Hepatocyte (in vitro differentiated cells): ENCODE results near the gene SOAT2. TPM values are rescaled to one million over a fixed set of nuclear protein-coding genes. Genes with fewer than 3 reads are reported as not detected.

Experiments
- DNase-seq: peaks from one replicate; pipeline ENCODE4 v3.0.0-alpha.2; 2016; ENCODE audit warnings: low spot score
- H2AFZ ChIP-seq: fragments of 200-600 bp; sonication (generic); 2 replicates; pipeline ENCODE4 v1.6.0; 2016; ENCODE audit warnings: antibody characterized with exemption, mild to moderate bottlenecking
- H3K27ac ChIP-seq: fragments of 200-600 bp; sonication (generic); 2 replicates; pipeline ENCODE4 v1.5.1; 2016; ENCODE audit warnings: mild to moderate bottlenecking
- H3K27me3 ChIP-seq: fragments of 200-600 bp; sonication (generic); 2 replicates; pipeline ENCODE4 v1.6.1; 2016
- H3K36me3 ChIP-seq: fragments of 200-600 bp; sonication (generic); replicated peaks from 2 replicates; pipeline ENCODE4 v1.5.1; 2016; ENCODE audit warnings: low read depth; ENCODE audit not compliant: insufficient read depth
- H3K4me1 ChIP-seq: fragments of 200-600 bp; sonication (generic); 2 replicates; pipeline ENCODE4 v1.5.1; 2016; ENCODE audit warnings: mild to moderate bottlenecking, moderate library complexity; ENCODE audit not compliant: insufficient read depth
- H3K4me2 ChIP-seq: fragments of 200-600 bp; sonication (generic); 2 replicates; pipeline ENCODE4 v1.6.0; 2016
- H3K4me3 ChIP-seq: fragments of 200-600 bp; sonication (generic); 2 replicates; pipeline ENCODE4 v1.5.1; 2016; ENCODE audit warnings: mild to moderate bottlenecking
- H3K79me2 ChIP-seq: fragments of 200-600 bp; sonication (generic); 2 replicates; pipeline ENCODE4 v1.6.0; 2017; ENCODE audit warnings: mild to moderate bottlenecking
- H3K9me2 ChIP-seq: fragments of 200-600 bp; sonication (generic); replicated peaks from 2 replicates; pipeline ENCODE4 v1.6.0; 2017; ENCODE audit warnings: mild to moderate bottlenecking; ENCODE audit not compliant: insufficient read depth
- H3K9me3 ChIP-seq: fragments of 200-600 bp; sonication (generic); 2 replicates; pipeline ENCODE4 v1.5.1; 2016; ENCODE audit warnings: low read depth, mild to moderate bottlenecking
- H4K20me1 ChIP-seq: fragments of 200-600 bp; sonication (generic); 2 replicates; pipeline ENCODE4 v1.6.0; 2016; ENCODE audit warnings: mild to moderate bottlenecking; ENCODE audit not compliant: insufficient read depth, poor library complexity, severe bottlenecking
- CTCF ChIP-seq: fragments of 200-600 bp; sonication (generic); IDR thresholded peaks from 2 replicates; pipeline ENCODE4 v1.5.1; 2016; ENCODE audit warnings: antibody characterized with exemption, mild to moderate bottlenecking; ENCODE audit not compliant: poor library complexity
- EZH2 ChIP-seq: fragments of 200-600 bp; sonication (generic); IDR thresholded peaks from 2 replicates; pipeline ENCODE4 v1.6.1; 2016; ENCODE audit warnings: antibody characterized with exemption, mild to moderate bottlenecking, borderline replicate concordance
- EZH2phosphoT487 ChIP-seq: fragments of 200-600 bp; sonication (generic); IDR thresholded peaks from one replicate; pipeline ENCODE4 v1.6.1; 2018; ENCODE audit warnings: antibody characterized with exemption, mild to moderate bottlenecking, low read depth, moderate library complexity; ENCODE audit not compliant: unreplicated experiment, severe bottlenecking
- WGBS: methylation state at CpG from one replicate; pipeline ENCODE4 v1.1.6; 2016; ENCODE audit warnings: low lambda C conversion rate; ENCODE audit errors: missing lambda C conversion rate; 5-methylcytosine and 5-hydroxymethylcytosine counted together
- polyA plus RNA-seq: library from polyadenylated mRNA; unstranded; fragments of >200 nt; fragmentation: Nextera tagmentation; extraction: Ambion mirVana; gene quantifications from 2 replicates; pipeline ENCODE4 v1.2.1, GENCODE V29; 2016
- total RNA-seq: library from RNA; depleted of rRNA; stranded (reverse); fragments of >200 nt; gene quantifications from 2 replicates; pipeline ENCODE4 v1.2.3, GENCODE V29; 2014

The SOAT2 gene
- total and polyA plus RNA-seq, 2 experiments from 2014 or later, result 21.8 to 29.4 TPM

GRCh38 chr12:53058674-53059433 lies 44.4 kb upstream of the SOAT2 start:
- no peak for TF ChIP-seq EZH2
- H3K27ac ChIP-seq, result no peak overlapping the region
- H3K4me3 ChIP-seq, result no peak overlapping the region
- H3K4me2 ChIP-seq, result no peak overlapping the region
- no peaks in the 10 kb centered on the region for H3K36me3 ChIP-seq
- H2AFZ ChIP-seq, result no peak overlapping the region
- H3K79me2 ChIP-seq, result no peaks in the 10 kb centered on the region
- H3K27me3 ChIP-seq, result no peaks in the 10 kb centered on the region
- no peak for DNase-seq
- H3K4me1 ChIP-seq, result peaks cover 4% of the 10 kb centered on the region
- whole genome bisulfite sequencing, result 87% methylated on average over 27 of the region's 35 CpGs
- H4K20me1 ChIP-seq, result no peaks in the 10 kb centered on the region
- H3K9me2 ChIP-seq, result no peaks in the 10 kb centered on the region
- H3K9me3 ChIP-seq, result no peaks in the 10 kb centered on the region

GRCh38 chr12:53059434-53060063 lies 43.7 kb upstream of the SOAT2 start:
- H3K4me1 ChIP-seq, result peaks cover 4% of the 10 kb centered on the region
- WGBS, result 97% methylated on average over 23 of the region's 24 CpGs
- TF ChIP-seq EZH2phosphoT487 (no peak), CTCF (no peak), EZH2 (no peak)

GRCh38 chr12:53060064-53060720 lies 43.1 kb upstream of the SOAT2 start:
- no peak for DNase-seq
- Histone ChIP-seq H3K36me3 (no peaks in the 10 kb centered on the region), H3K4me2 (no peak overlapping the region), H3K9me3 (no peaks in the 10 kb centered on the region), H3K27me3 (no peaks in the 10 kb centered on the region), H3K4me1 (peaks cover 4% of the 10 kb centered on the region), H4K20me1 (no peaks in the 10 kb centered on the region), H3K9me2 (no peaks in the 10 kb centered on the region), H3K27ac (no peak overlapping the region), H3K4me3 (no peak overlapping the region), H2AFZ (no peak overlapping the region), H3K79me2 (no peaks in the 10 kb centered on the region)
- TF ChIP-seq EZH2phosphoT487, result no peak
- no peak for TF ChIP-seq CTCF
- TF ChIP-seq EZH2, result no peak
- 94% methylated on average over 17 of the region's 17 CpGs for WGBS

More at GRCh38 chr12:53059434-53060063, 43.7 kb upstream of the SOAT2 start:
- no peaks in the 10 kb centered on the region for H3K27me3 ChIP-seq
- H3K36me3 ChIP-seq, result no peaks in the 10 kb centered on the region
- no peak overlapping the region for H2AFZ ChIP-seq
- H3K79me2 ChIP-seq, result no peaks in the 10 kb centered on the region
- H3K27ac ChIP-seq, result no peak overlapping the region
- H4K20me1 ChIP-seq, result no peaks in the 10 kb centered on the region
- H3K9me3 ChIP-seq, result no peaks in the 10 kb centered on the region
- DNase-seq, result no peak
- no peak overlapping the region for H3K4me2 ChIP-seq
- H3K9me2 ChIP-seq, result no peaks in the 10 kb centered on the region
- no peak overlapping the region for H3K4me3 ChIP-seq

- H4K20me1 ChIP-seq, result no peaks in the 10 kb centered on the region
- H3K79me2 ChIP-seq, result no peaks in the 10 kb centered on the region
- H2AFZ ChIP-seq, result no peak overlapping the region
- no peaks in the 10 kb centered on the region for H3K9me2 ChIP-seq
- H3K9me3 ChIP-seq, result no peaks in the 10 kb centered on the region
- no peak overlapping the region for H3K4me2 ChIP-seq
- DNase-seq, result peak; percentile 19
- no peaks in the 10 kb centered on the region for H3K27me3 ChIP-seq
- no peaks in the 10 kb centered on the region for H3K36me3 ChIP-seq
- H3K27ac ChIP-seq, result no peak overlapping the region
- H3K4me3 ChIP-seq, result no peak overlapping the region
- H3K4me1 ChIP-seq, result peaks cover 4% of the 10 kb centered on the region
- TF ChIP-seq EZH2 (no peak), EZH2phosphoT487 (no peak), CTCF (no peak)
- WGBS, result 90% methylated on average over 14 of the region's 18 CpGs
Observed at GRCh38 chr12:53060721-53061276, 42.5 kb upstream of the SOAT2 start.
